ENCODE data around the gene SFPQ. TPM values are rescaled to one million over a fixed set of nuclear protein-coding genes. Genes with fewer than 3 reads are reported as not detected.

Gene SFPQ
- total and polyA plus RNA-seq, 2 donors (not counting 1 experiment from before 2014, with no cell fraction given), result 192 to 411 TPM

DNA sequence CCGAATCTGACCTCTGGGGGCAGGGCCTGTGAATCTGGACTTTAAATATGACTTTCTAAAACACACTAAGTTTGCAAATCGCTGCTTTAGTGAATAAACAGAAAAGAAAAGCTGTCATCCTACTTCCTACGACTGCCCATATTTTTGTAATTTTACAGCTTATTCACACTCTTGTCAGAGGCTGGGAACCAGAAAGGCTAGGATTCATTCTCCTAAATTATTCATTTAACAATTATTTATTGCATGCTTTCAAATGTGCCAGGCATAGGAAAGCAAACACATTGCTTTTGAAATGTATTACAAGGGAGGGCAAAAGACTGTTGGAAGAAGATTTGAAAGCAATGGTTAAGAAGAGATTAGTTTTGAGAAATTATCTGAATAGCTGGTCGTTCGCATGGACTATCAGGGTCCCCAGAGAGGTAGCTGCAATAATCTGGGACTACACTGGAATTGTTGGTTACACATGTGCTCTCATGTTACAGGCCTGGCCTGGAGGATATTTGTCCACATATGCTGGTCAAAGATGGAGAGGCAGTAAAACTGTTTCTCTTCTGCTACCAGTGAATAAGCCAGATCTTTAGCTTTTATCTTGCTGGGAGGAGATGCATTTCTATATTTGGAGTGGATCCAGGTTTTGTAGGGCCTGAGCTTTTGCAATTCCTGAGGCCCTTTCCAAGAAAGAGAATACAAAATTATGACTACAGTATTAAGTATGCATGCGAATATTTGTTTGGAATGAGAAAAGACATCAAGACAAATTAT lies 29.6 kb upstream of the SFPQ start:
- H4K20me1 ChIP-seq (ENCODE audit: control insufficient read depth, insufficient read depth, low read length, poor library complexity, severe bottlenecking), result no peaks in the 10 kb centered on the region
- H3K27ac ChIP-seq (ENCODE audit: low read length in 2 of 2), result no peak overlapping the region
- no peaks in the 10 kb centered on the region for H3K9me3 Mint-ChIP-seq (ENCODE audit: insufficient read depth)
- ATAC-seq (ENCODE audit: low read depth) (no peak), DNase-seq (no peak)
- POLR2A ChIA-PET, result no interaction called here
- H3K36me3 ChIP-seq (replicated peaks in 1 of 2; ENCODE audit: control extremely low read depth in 1 of 2, control insufficient read depth in 1 of 2, extremely low read depth in 1 of 2, insufficient read depth in 2 of 2, low read length in 1 of 2), result no peaks in the 10 kb centered on the region
- no peak overlapping the region for H3K4me3 ChIP-seq (ENCODE audit: control extremely low read depth in 1 of 5, extremely low read depth in 1 of 5, insufficient read depth in 1 of 5, low read depth in 2 of 5, low read length in 4 of 5)
- intact Hi-C loops (cut with micrococcal nuclease), result no loop called here
- H3K4me3 Mint-ChIP-seq, result no peak overlapping the region
- no peaks in the 10 kb centered on the region for H3K4me1 Mint-ChIP-seq
- H3K9me3 ChIP-seq (ENCODE audit: control extremely low read depth in 1 of 3, control insufficient read depth in 2 of 3, insufficient read depth in 1 of 3, low read length in 2 of 3), result no peaks in the 10 kb centered on the region
- H3K4me1 ChIP-seq (ENCODE audit: control insufficient read depth in 2 of 2, insufficient read depth in 2 of 2, low read length in 2 of 2), result no peaks in the 10 kb centered on the region
- CTCF ChIA-PET, result interaction anchor here (0.6 to 1.2 kb wide), 4 partner anchors 16 to 357 kb away, joined by 3 to 6 read pairs (median 3); no protein-coding TSS in a partner anchor
- no peak overlapping the region for H3K27ac Mint-ChIP-seq
- H3K4me2 ChIP-seq (replicated peaks; ENCODE audit: low read depth, low read length, poor library complexity, severe bottlenecking), result no peak overlapping the region
- H3K27me3 ChIP-seq (replicated peaks in 1 of 4; ENCODE audit: control extremely low read depth in 1 of 4, control insufficient read depth in 3 of 4, insufficient read depth in 4 of 4, low read length in 3 of 4), result no peaks in the 10 kb centered on the region
- H2AFZ ChIP-seq (ENCODE audit: insufficient read depth, low read depth, low read length, poor library complexity, severe bottlenecking), result no peak overlapping the region
- H3K9ac ChIP-seq (ENCODE audit: low read length), result no peak overlapping the region
- peaks cover 5% of the 10 kb centered on the region for H3K27me3 Mint-ChIP-seq
- H3K79me2 ChIP-seq (ENCODE audit: control insufficient read depth, insufficient read depth, low read length), result no peaks in the 10 kb centered on the region
- 79% methylated on average over 3 of the region's 6 CpGs for WGBS (ENCODE audit: insufficient coverage)
- TF ChIP-seq, protein P1, sequence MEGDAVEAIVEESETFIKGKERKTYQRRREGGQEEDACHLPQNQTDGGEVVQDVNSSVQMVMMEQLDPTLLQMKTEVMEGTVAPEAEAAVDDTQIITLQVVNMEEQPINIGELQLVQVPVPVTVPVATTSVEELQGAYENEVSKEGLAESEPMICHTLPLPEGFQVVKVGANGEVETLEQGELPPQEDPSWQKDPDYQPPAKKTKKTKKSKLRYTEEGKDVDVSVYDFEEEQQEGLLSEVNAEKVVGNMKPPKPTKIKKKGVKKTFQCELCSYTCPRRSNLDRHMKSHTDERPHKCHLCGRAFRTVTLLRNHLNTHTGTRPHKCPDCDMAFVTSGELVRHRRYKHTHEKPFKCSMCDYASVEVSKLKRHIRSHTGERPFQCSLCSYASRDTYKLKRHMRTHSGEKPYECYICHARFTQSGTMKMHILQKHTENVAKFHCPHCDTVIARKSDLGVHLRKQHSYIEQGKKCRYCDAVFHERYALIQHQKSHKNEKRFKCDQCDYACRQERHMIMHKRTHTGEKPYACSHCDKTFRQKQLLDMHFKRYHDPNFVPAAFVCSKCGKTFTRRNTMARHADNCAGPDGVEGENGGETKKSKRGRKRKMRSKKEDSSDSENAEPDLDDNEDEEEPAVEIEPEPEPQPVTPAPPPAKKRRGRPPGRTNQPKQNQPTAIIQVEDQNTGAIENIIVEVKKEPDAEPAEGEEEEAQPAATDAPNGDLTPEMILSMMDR (IDR thresholded peaks at IDR 0.05), result no peak
- no peak for TF ChIP-seq EZH2 (IDR thresholded peaks at IDR 0.05; ENCODE audit: borderline replicate concordance, insufficient read depth, low read depth, low read length, poor library complexity, severe bottlenecking)

DNA sequence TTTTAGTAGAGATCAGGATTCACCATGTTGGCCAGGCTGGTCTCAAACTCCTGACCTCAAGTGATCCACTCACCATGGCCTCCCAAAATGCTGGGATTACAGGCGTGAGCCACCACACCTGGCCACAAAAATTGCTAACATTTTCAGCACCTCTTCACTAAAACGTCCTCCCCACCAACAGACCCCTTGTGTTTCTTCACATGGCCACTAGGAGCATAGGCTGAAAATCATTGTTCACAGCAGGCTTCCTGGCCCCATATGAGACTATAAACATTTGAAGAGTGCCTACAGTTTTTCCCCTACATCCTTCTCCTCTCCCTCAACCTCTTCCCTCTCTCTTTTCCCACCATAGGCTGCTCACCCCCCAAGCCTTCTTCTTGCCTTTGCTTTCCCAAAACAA lies 28.0 kb upstream of the SFPQ start:
- Histone ChIP-seq H3K27ac (ENCODE audit: low read length in 2 of 2) (no peak overlapping the region), H3K36me3 (replicated peaks in 1 of 2; ENCODE audit: control extremely low read depth in 1 of 2, control insufficient read depth in 1 of 2, extremely low read depth in 1 of 2, insufficient read depth in 2 of 2, low read length in 1 of 2) (no peaks in the 10 kb centered on the region), H3K79me2 (ENCODE audit: control insufficient read depth, insufficient read depth, low read length) (no peaks in the 10 kb centered on the region), H2AFZ (ENCODE audit: insufficient read depth, low read depth, low read length, poor library complexity, severe bottlenecking) (no peak overlapping the region), H3K9ac (ENCODE audit: low read length) (no peak overlapping the region), H3K27me3 (replicated peaks in 1 of 4; ENCODE audit: control extremely low read depth in 1 of 4, control insufficient read depth in 3 of 4, insufficient read depth in 4 of 4, low read length in 3 of 4) (no peaks in the 10 kb centered on the region), H3K9me3 (ENCODE audit: control extremely low read depth in 1 of 3, control insufficient read depth in 2 of 3, insufficient read depth in 1 of 3, low read length in 2 of 3) (no peaks in the 10 kb centered on the region), H3K4me3 (ENCODE audit: control extremely low read depth in 1 of 5, extremely low read depth in 1 of 5, insufficient read depth in 1 of 5, low read depth in 2 of 5, low read length in 4 of 5) (no peak overlapping the region), H3K4me1 (ENCODE audit: control insufficient read depth in 2 of 2, insufficient read depth in 2 of 2, low read length in 2 of 2) (no peaks in the 10 kb centered on the region), H3K4me2 (replicated peaks; ENCODE audit: low read depth, low read length, poor library complexity, severe bottlenecking) (no peak overlapping the region), H4K20me1 (ENCODE audit: control insufficient read depth, insufficient read depth, low read length, poor library complexity, severe bottlenecking) (no peaks in the 10 kb centered on the region)
- 43% methylated on average over 2 of the region's 2 CpGs for WGBS (ENCODE audit: insufficient coverage)
- H3K27me3 Mint-ChIP-seq, result no peaks in the 10 kb centered on the region
- no peak overlapping the region for H3K4me3 Mint-ChIP-seq
- POLR2A ChIA-PET, result no interaction called here
- H3K27ac Mint-ChIP-seq, result no peak overlapping the region
- ATAC-seq (ENCODE audit: low read depth), result peak; percentile 33
- intact Hi-C loops (cut with micrococcal nuclease), result no loop called here
- TF ChIP-seq, protein P1 (IDR thresholded peaks at IDR 0.05), result peak; percentile 61
- TF ChIP-seq EZH2 (IDR thresholded peaks at IDR 0.05; ENCODE audit: borderline replicate concordance, insufficient read depth, low read depth, low read length, poor library complexity, severe bottlenecking), result no peak
- peak; percentile 18 for DNase-seq
- H3K4me1 Mint-ChIP-seq, result no peaks in the 10 kb centered on the region
- H3K9me3 Mint-ChIP-seq (ENCODE audit: insufficient read depth), result no peaks in the 10 kb centered on the region
- CTCF ChIA-PET, result no interaction called here
